SW480 (cell line): ENCODE results near the gene NPFF.

Source experiments
- DNase-seq: peaks from one replicate; pipeline ENCODE4 v3.0.0-alpha.2; 2016; ENCODE audit warnings: low spot score

NPFF gene

GRCh38 chr12:53513712-53514410 is 6.6 kb upstream of the NPFF start:
- DNase-seq: no peak

GRCh38 chr12:53510181-53510812 is 3.0 kb upstream of the NPFF start:
- DNase-seq: no peak

DNA sequence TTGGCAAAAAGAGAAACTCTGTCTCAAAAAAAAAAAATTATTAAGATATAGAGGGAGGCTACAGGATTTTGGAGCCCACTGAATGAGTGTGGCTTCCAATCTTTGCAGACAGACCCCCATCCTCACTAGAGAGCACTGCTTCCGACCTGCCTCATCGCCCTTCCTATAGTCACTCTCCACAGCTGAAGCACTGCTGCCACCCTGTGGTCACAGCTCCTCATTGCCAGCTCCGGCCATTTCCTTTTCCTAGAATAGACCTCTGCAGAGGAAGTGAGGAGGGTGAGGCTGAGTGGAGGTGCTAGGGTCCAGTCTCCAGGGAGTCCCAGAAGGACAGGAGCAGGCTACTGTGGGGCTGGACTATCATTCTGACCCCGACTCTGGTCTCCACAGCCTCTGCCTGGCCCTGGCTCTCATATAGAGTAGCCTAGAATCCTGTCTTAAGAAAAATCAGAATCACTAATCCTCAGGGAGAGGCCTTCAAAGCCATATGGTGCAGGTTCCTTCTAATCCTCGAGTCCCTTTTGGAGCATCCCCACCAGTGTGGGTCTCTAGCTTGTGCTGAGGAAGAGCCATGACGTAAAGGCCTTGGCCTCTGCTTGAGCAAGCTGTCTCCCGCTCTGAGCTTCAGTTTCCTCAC is 1.4 kb upstream of the NPFF start:
- DNase-seq: peak; percentile 73

GRCh38 chr12:53507603-53507885 is 260 bp upstream of the NPFF start:
- no peak for DNase-seq

- no peak for DNase-seq
Measured at GRCh38 chr12:53506450-53506785, 866 bp downstream of the NPFF start.

DNA sequence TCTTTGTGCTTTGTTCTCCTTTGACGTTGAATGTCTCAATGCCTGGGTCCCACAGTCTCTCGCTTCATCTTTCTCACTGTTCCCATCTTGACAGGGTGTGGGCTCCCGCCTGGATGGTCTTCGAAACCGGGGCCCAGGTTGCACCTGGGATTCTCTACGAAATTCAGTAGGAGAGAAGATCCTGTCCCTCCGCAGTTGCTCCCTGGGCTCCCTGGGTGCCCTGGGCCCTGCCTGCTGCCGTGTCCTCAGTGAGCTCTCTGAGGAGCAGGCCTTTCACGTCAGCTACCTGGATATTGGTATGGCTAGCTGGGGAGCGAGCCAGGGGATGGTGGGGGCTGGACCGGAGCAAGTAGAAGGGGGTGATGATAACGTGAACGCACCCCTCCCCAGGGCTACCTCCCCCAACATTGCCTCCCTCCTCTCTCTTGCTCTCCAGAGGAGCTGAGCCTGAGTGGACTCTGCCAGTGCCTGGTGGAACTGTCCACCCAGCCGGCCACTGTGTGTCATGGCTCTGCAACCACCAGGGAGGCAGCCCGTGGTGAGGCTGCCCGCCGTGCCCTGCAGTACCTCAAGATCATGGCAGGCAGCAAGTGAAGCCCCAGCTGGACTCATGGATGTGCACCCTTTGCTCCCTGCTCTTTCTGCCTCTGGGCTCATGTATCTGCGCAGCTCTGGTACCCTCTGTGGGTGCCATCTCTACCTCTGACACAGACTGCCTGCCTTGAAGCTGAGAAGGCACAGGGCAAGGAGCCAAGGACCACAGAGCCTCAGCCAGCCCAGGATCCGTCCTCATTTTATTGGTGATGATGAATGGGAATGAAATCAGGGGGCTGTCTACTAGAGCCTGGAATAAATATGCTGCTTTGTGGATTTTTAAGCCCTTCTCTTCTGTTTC is 1.5 kb downstream of the NPFF start:
- DNase-seq: no peak

DNA sequence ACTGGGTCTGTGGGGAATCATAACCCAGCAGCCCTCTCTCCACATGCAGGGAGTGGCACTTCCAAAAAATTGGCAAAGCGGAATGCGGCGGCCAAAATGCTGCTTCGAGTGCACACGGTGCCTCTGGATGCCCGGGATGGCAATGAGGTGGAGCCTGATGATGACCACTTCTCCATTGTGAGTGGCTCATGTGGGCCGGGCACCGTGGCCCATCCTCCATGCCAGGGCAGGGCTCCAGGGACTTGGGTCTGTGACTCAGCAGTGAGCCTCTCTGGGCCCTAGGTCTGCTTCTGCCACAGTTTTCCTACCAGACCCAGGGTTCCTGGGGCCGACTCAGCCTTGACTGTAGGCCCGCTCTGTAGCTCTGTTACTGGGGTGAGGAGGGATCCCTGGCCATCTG is 2.2 kb downstream of the NPFF start:
- no peak for DNase-seq

DNA sequence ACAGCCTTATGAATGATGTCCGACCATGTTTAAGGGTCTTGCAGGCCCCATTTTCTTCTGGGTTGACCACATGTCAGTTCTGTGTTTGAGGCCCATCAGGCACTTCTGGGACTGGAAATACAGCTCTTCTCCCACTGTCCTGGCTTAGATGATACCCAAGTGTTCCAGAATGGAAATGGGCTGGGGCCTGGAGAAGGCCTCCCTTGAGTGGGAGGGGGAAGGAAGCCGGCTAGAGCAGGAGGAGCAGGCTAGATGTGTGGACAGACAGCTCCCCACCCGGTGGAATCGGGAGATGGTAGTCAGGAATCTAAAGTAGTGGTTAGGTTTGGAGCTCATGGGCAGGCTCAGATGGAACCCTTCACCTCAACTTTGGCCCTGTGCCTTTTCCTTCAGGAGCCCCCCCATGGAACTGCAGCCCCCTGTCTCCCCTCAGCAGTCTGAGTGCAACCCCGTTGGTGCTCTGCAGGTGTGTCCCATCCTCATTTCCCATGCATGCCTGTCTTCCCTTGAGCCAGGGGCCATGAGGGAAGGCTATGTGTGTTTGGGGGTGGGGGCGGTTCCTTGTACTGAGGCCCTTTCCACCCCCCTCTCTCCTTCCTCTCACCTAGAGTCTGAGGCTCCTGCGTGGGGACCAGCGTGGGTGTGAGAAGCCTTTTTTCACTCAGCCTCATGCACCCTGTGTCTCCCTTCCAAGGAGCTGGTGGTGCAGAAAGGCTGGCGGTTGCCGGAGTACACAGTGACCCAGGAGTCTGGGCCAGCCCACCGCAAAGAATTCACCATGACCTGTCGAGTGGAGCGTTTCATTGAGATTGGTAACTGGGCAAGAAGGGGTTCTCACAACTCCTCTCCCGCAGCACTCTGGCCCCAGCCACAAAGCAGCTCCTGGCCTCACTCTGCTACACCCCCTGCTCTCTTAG is 3.0 kb downstream of the NPFF start:
- no peak for DNase-seq

GRCh38 chr12:53502983-53503728 is 4.1 kb downstream of the NPFF start:
- no peak for DNase-seq

DNA sequence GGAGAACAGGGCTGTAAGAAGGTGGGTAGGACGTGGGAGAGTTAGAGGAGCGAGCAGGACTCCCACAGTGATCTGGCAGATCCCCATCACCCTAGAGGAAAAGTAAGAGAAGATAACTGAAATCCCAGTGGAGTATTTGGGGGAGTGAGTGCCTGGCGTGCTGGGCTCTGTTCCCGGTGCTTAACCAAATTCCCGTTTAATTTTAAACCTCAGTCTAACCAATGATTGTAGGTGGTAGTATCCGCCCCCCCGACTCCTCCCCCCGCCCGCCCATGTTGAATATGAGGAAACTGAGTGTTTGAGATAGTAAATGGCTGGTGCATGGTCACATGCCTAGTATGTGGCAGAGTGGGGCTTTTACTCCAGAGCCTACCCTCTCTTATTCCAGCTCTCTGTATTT is 5.0 kb downstream of the NPFF start:
- DNase-seq: no peak

- no peak for DNase-seq
Measured at GRCh38 chr12:53501615-53502181, 5.6 kb downstream of the NPFF start.

DNA sequence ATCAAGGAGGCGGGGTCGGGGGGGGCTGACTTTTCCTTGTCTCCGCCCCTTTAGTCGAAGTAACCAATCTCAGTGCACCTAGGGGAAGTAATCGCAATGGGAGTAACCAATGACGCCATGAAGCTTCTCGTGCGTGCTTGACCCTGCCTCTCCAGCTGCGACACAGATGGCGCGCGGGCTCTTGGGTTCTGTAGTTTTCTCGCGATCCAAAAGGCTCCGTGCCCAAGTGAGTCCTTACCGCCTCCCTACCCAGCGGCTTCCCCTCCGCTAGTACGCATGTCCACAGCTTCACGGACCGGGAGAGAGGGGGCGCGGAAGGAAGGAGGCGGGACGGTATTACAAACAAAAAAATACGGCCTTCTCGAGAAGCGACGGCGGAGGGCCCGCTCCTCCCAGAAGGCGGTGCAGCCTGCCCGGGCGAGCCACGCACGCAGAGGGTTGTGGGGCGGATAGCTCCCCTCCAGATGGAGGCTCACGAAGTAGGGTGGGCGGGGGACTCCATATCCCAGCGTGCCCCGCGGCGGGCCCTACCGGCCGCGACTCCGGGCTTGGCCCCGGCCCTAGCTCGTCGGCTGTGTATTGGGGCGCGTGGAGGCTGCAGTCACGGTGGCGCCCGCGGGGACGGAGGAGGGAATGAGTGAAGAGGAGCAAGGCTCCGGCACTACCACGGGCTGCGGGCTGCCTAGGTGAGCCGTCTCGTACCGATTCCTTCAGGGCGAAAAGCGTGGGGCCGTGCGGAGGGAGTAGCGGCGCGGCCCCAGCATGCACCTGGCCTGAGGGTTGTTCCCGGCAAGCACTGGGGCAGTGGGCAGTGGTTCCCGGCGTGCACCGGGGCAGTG is 6.3 kb downstream of the NPFF start, which contains the start of gene TARBP2:
Gene TARBP2 (plus strand): TSS at position 508 of the 839 bp plus-strand sequence. CDS start 126 bp downstream, at position 634.
- DNase-seq: peak; percentile 100

DNA sequence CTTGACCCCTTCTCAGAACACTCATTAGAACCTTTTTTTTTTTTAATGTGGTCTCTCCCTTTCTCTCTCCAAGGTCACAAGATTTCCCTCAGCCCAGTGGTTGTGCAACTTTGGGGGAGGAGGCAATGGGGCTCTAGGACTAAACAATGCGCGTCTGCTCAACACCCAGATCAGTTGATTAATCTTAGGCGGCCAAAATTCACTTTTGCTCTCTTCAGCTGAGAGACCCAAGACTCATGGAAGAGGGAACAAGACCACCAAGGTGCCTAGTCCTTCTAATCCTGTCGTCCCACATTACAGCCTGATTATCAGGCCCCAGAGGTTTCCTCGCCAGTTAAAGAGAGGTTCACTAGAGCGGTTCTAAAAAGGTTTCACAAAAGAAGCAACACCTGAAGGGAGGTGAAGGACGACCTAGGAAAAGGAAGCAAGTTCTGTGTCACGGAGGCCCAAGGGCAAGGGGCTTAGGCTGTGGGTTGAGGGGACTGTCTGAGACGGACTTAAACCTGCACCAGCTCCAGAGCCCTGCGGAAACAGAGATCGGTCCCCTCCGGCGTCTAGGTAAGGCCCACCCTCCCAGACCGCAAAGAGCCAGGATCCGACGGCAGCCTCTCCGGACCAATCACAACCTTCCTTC is 7.0 kb downstream of the NPFF start:
- DNase-seq: no peak

DNA sequence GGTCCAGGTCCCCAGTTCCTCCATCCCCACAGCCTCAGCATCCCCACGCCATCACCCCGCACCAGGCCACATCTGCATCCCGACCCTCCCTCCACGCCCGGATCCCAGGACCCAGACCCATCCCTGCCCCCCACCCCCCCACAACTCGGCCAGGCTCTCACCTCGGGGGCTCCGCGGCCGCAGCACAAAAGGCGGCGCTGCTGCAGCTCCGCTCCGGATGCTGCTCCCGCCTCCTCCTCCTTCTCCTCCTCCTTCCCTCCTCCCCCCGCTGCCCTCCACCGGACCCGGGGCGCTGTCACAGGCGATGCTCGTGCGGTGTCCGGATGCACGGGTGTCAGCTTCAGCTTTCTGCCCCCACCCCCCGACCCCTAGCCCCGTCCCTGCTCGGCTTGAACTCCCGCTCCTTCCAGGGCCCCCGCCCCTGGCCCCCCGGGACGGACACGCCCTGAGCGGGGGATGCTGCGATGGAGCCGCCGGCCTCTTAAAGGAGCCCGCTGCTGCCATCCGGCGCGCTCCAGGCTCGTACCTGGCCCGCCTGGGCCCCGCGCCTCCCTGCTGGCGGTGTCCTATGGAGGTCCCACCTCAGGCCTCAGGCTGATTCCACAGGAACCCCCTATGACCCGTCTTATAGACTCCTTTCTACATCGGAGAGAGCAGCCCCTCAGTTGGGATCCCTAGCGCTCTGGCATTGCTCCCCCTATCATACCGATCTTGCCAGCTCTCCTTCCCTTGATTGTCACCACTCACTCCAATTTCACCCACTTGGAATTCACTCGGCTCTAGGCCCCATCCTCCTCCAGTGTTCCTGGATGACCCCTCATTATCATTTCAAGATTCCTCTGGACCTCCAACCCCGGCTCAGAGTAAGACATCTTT is 7.8 kb downstream of the NPFF start, which contains the start of gene MAP3K12:
Gene MAP3K12 (minus strand): TSS at position 193 of the 876 bp plus-strand sequence. CDS start 12,067 bp downstream, outside the sequence.
- no peak for DNase-seq

DNA sequence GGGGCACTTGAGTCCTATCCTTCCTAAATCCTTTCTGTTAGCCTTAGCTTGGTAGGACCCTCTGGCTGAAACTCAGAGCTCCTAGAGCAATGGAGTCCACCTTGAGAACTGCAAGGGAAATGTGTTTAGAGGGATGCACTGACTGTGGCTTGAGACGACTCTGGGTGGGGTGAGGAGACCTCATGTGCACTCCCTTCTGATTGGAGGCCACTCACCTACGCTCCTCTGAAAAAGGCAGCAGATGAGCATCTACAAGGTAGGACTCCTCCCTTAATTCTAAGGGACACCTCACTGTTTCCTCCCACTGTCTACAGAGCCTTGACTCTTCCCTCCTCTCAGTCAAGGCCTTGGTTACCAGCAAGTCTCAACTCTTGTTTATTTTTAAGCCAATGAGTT is 9.1 kb downstream of the NPFF start:
- DNase-seq: no peak

DNA sequence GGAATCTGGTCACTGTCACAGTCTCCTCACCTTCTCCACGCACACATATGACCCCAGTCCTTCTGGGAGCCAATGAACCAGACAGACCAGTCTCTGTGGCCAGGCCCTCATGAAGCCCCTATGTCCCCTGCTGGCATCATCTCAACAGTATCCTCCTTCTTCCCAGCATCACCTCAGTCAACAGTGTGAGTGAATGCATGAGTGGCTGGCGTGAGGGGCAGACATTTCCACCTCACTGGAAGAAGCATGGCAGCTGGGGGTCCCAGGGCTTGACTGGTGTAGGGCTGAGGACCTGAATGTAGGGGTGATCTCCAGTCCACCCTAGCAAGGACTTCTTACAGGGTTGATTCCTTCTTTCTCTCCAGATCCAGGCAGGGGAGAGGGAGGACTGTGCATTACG is 9.8 kb downstream of the NPFF start:
- no peak for DNase-seq

GRCh38 chr12:53496752-53497032 is 10.6 kb downstream of the NPFF start:
- no peak for DNase-seq
